ENCODE measurements around the gene ADTRP. TPM values are rescaled to one million over a fixed set of nuclear protein-coding genes. Genes with fewer than 3 reads are reported as not detected.

The ADTRP gene
- total and polyA plus RNA-seq, 2 donors (not counting 1 experiment from before 2014, with no cell fraction given), result 0.23 to 1.7 TPM

DNA sequence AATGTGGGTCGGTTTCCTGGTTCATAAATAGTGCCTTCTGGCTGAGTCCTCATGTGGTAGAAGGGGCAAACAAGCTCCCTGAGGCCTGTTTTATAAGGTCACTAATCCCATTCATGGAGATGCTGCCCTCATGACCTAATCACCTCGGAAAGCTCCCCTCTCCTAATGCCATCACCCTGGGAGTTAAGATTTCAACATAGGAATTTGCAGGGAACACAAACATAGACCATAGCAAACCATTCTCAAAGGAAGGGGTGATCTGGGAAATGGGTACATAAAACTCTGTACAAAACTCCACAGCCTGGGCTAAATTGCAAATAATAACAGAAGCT is 1.5 kb upstream of the ADTRP start:
- Histone ChIP-seq H3K9ac (ENCODE audit: insufficient read depth, low read length) (no peak overlapping the region), H3K4me1 (ENCODE audit: control insufficient read depth, extremely low read depth, insufficient read depth, low read length) (no peaks in the 10 kb centered on the region), H3K36me3 (ENCODE audit: control insufficient read depth, insufficient read depth, low read length) (no peaks in the 10 kb centered on the region), H3K4me2 (ENCODE audit: extremely low read depth, insufficient read depth, low read length) (no peak overlapping the region), H3K27ac (ENCODE audit: insufficient read depth, low read length) (no peak overlapping the region), H2AFZ (ENCODE audit: low read length) (no peak overlapping the region), H4K20me1 (ENCODE audit: control insufficient read depth, extremely low read depth, insufficient read depth, low read length) (no peaks in the 10 kb centered on the region), H3K9me3 (ENCODE audit: control insufficient read depth, insufficient read depth, low read depth, low read length) (no peaks in the 10 kb centered on the region), H3K4me3 (replicated peaks in 1 of 4; ENCODE audit: control extremely low read depth in 1 of 4, insufficient read depth in 1 of 4, low read depth in 3 of 4, low read length in 4 of 4) (no peak overlapping the region), H3K79me2 (ENCODE audit: control insufficient read depth, insufficient read depth, low read length) (no peaks in the 10 kb centered on the region), H3K27me3 (ENCODE audit: control insufficient read depth, insufficient read depth, low read length) (no peaks in the 10 kb centered on the region)
- DNase-seq (ENCODE audit: low read depth in 2 of 2), result no peak
- TF ChIP-seq, protein P1, sequence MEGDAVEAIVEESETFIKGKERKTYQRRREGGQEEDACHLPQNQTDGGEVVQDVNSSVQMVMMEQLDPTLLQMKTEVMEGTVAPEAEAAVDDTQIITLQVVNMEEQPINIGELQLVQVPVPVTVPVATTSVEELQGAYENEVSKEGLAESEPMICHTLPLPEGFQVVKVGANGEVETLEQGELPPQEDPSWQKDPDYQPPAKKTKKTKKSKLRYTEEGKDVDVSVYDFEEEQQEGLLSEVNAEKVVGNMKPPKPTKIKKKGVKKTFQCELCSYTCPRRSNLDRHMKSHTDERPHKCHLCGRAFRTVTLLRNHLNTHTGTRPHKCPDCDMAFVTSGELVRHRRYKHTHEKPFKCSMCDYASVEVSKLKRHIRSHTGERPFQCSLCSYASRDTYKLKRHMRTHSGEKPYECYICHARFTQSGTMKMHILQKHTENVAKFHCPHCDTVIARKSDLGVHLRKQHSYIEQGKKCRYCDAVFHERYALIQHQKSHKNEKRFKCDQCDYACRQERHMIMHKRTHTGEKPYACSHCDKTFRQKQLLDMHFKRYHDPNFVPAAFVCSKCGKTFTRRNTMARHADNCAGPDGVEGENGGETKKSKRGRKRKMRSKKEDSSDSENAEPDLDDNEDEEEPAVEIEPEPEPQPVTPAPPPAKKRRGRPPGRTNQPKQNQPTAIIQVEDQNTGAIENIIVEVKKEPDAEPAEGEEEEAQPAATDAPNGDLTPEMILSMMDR (conservative IDR thresholded peaks at IDR 0.05 in 1 of 2, IDR thresholded peaks at IDR 0.05 in 1 of 2; ENCODE audit: low read depth in 1 of 2, low read length in 2 of 2), result no peak

DNA sequence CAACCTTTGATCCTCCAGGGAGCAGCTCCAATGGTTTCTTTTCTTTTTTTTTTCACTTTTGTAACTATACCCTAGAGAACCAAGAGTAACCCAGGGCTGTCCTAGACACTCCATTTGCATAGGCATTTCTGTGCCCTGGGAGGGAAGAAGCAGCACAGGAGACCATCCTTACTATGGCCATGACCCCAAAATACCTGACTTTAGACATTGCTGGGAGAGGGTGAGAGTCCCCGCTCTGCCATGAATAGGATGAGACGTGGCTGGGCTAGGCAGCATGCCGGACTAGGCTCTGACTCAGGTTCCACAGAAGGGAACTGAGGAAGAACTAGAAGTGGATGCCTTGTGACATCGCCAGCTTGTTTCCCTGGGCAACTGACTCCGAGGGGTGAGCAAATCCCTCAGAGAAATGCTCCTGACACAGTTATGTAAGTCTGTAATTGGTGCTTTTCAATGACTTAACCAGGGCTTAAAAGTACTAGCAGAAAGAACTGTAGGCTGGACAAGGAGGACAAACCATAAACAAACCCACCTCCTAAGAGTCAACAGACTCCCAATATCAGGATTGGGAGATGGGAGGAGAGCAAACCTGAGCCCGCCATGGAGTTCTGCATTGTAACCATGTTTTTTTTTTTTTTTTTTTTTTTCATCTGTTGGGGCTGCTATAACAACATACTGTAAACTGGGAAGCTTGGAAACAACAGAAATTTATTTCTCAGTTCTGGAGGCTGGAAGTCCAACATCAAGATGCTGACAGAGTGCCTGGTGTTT is 910 bp upstream of the ADTRP start:
- Histone ChIP-seq H3K4me2 (ENCODE audit: extremely low read depth, insufficient read depth, low read length) (no peak overlapping the region), H3K4me1 (ENCODE audit: control insufficient read depth, extremely low read depth, insufficient read depth, low read length) (no peaks in the 10 kb centered on the region), H3K27ac (ENCODE audit: insufficient read depth, low read length) (no peak overlapping the region), H3K36me3 (ENCODE audit: control insufficient read depth, insufficient read depth, low read length) (no peaks in the 10 kb centered on the region), H4K20me1 (ENCODE audit: control insufficient read depth, extremely low read depth, insufficient read depth, low read length) (no peaks in the 10 kb centered on the region), H3K9me3 (ENCODE audit: control insufficient read depth, insufficient read depth, low read depth, low read length) (no peaks in the 10 kb centered on the region), H3K4me3 (replicated peaks in 1 of 4; ENCODE audit: control extremely low read depth in 1 of 4, insufficient read depth in 1 of 4, low read depth in 3 of 4, low read length in 4 of 4) (no peak overlapping the region), H3K9ac (ENCODE audit: insufficient read depth, low read length) (no peak overlapping the region), H3K79me2 (ENCODE audit: control insufficient read depth, insufficient read depth, low read length) (no peaks in the 10 kb centered on the region), H3K27me3 (ENCODE audit: control insufficient read depth, insufficient read depth, low read length) (no peaks in the 10 kb centered on the region), H2AFZ (ENCODE audit: low read length) (no peak overlapping the region)
- TF ChIP-seq EZH2 (IDR thresholded peaks at IDR 0.05; ENCODE audit: low read length, missing control alignments), result no peak
- TF ChIP-seq, protein P1 (conservative IDR thresholded peaks at IDR 0.05 in 1 of 2, IDR thresholded peaks at IDR 0.05 in 1 of 2; ENCODE audit: low read depth in 1 of 2, low read length in 2 of 2), result no peak
- DNase-seq (ENCODE audit: low read depth in 2 of 2), result peak in 1 of 2 donors; percentile 49

DNA sequence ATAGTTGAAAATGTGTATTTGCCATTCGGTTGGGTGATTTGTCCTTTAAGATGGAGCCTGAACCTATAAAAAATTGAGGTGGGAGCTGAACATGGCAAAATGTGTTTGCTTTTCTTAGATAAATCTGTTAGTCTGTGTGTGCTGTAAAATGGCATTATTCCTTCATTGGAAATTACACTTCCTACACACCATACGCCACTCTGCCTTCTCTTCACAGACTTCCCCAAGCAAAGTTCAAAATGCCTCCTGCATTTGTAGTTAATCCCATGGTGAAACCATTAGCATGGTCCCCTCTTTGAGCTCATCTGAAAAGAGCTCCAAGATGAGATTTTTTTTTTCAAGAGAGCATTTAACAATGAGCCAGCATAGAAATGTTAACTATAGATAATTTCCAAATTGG is 567 bp downstream of the ADTRP start:
- Histone ChIP-seq H3K27ac (ENCODE audit: insufficient read depth, low read length) (no peak overlapping the region), H3K4me3 (replicated peaks in 1 of 4; ENCODE audit: control extremely low read depth in 1 of 4, insufficient read depth in 1 of 4, low read depth in 3 of 4, low read length in 4 of 4) (no peak overlapping the region), H4K20me1 (ENCODE audit: control insufficient read depth, extremely low read depth, insufficient read depth, low read length) (no peaks in the 10 kb centered on the region), H3K9me3 (ENCODE audit: control insufficient read depth, insufficient read depth, low read depth, low read length) (no peaks in the 10 kb centered on the region), H3K27me3 (ENCODE audit: control insufficient read depth, insufficient read depth, low read length) (no peaks in the 10 kb centered on the region), H3K4me2 (ENCODE audit: extremely low read depth, insufficient read depth, low read length) (no peak overlapping the region), H3K79me2 (ENCODE audit: control insufficient read depth, insufficient read depth, low read length) (no peaks in the 10 kb centered on the region), H3K9ac (ENCODE audit: insufficient read depth, low read length) (no peak overlapping the region), H2AFZ (ENCODE audit: low read length) (no peak overlapping the region), H3K4me1 (ENCODE audit: control insufficient read depth, extremely low read depth, insufficient read depth, low read length) (peaks cover under 1% of the 10 kb centered on the region), H3K36me3 (ENCODE audit: control insufficient read depth, insufficient read depth, low read length) (no peaks in the 10 kb centered on the region)
- DNase-seq (ENCODE audit: low read depth in 2 of 2), result no peak
- TF ChIP-seq, protein P1 (conservative IDR thresholded peaks at IDR 0.05 in 1 of 2, IDR thresholded peaks at IDR 0.05 in 1 of 2; ENCODE audit: low read depth in 1 of 2, low read length in 2 of 2), result no peak
- no peak for TF ChIP-seq EZH2 (IDR thresholded peaks at IDR 0.05; ENCODE audit: low read length, missing control alignments)
